GM20000 (cell line): ENCODE results near the gene CDHR3.

Experiments used
- DNase-seq: peaks from one replicate; pipeline ENCODE4 v3.0.0; 2012; ENCODE audit warnings: low spot score
- TF ChIP-seq, protein P1 (sequence below): IDR thresholded peaks from 2 replicates; pipeline ENCODE4 v1.5.1; 2012; ENCODE audit warnings: mild to moderate bottlenecking, control low read depth; ENCODE audit errors: extremely low read depth, missing control alignments

Gene CDHR3

DNA sequence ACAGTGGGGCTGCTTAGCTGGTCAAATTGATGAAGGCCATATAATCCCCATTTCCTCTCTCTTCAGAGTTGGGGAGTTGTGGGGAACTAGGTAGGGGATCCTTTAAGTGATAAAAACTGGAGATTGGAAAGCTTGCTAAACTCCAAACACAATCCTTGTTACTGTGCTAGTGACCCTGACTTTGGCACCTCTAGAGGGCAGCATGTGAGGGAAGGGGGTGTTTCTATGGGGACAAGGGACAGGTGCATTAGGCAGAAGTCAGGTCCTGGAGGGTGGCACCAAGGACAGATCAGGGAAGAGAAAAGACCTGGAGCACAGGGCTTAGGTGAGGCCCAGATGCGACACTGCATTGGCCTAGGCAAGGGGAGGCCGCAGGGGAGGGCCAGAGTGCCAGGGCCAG, 66.9 kb downstream of the CDHR3 start:
- TF ChIP-seq, protein P1, sequence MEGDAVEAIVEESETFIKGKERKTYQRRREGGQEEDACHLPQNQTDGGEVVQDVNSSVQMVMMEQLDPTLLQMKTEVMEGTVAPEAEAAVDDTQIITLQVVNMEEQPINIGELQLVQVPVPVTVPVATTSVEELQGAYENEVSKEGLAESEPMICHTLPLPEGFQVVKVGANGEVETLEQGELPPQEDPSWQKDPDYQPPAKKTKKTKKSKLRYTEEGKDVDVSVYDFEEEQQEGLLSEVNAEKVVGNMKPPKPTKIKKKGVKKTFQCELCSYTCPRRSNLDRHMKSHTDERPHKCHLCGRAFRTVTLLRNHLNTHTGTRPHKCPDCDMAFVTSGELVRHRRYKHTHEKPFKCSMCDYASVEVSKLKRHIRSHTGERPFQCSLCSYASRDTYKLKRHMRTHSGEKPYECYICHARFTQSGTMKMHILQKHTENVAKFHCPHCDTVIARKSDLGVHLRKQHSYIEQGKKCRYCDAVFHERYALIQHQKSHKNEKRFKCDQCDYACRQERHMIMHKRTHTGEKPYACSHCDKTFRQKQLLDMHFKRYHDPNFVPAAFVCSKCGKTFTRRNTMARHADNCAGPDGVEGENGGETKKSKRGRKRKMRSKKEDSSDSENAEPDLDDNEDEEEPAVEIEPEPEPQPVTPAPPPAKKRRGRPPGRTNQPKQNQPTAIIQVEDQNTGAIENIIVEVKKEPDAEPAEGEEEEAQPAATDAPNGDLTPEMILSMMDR, result no peak
- no peak for DNase-seq

DNA sequence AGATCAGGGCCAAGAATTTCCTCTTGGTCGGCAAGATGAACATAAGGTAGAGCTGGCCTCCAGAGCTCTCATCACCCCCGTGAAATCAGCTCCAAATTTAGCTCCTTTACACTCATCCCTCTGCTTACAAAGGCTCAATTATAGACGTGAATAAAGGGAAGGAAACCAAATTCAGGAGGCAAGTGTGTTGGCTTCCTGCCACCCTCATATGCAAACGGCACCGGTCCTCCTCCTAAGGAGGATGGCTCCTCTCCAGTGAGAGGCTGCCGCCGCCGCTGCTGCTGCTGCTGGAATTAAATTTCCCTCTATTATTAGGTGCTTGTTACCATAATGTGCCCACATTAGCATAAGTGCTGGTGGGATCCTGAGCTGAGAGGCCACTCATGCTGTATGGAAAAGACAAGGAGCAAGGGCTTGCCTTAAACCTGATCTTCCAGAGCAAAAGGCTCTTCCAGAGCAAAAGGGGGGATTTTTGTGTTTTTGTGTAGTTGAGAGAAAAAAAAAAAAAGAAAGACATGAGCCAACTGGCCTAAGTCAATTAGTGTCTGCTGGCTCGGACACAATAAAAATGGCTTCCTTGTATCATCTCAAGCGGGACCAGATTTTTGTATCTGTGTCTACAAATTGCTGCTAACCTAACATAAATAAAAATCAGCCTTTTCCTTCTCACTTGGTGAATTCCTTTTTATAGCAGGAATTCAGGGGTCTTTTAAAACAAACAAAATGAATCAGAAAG, 68.4 kb downstream of the CDHR3 start:
- DNase-seq, result no peak
- TF ChIP-seq, protein P1, result no peak

DNA sequence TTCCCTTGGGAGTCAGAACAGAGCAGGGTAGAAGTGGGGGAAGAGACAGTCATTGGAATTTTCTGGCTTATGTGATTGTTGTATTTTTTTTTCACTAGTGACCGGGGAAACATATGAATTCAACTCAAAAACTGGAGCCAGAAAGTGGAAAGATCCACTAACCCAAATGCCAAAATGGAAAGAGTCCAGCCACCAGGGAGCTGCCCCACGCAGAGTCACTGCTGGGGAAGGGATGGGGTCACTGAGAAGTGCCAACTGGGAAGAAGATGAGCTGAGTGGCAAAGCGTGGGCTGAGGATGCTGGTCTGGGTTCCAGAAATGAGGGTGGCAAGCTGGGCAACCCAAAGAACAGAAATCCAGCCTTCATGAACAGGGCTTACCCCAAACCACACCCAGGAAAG, 69.2 kb downstream of the CDHR3 start:
- TF ChIP-seq, protein P1, result no peak
- no peak for DNase-seq

GRCh38 chr7:106033735-106034134, 70.7 kb downstream of the CDHR3 start:
- no peak for DNase-seq
- TF ChIP-seq, protein P1, result no peak

DNA sequence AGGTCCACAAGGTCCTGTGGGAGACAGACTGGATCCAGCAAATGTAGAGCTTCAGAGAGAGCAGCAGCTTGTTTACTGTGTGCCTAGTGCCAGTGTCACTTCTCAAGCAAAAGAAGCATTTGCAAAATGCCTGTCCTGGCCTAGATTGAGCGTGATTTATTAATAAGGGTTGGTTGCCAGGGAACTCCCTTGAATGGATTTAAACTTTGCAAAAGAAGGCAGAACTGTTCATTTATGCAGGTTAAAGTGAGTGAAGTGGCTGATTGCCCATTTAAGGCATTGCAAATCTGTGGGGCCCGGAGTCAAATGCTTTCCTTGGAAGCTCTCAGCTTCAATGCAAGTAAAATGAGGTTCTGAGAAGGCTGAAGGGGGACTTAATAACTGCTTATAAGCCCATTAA, 71.3 kb downstream of the CDHR3 start:
- TF ChIP-seq, protein P1, result no peak
- no peak for DNase-seq

DNA sequence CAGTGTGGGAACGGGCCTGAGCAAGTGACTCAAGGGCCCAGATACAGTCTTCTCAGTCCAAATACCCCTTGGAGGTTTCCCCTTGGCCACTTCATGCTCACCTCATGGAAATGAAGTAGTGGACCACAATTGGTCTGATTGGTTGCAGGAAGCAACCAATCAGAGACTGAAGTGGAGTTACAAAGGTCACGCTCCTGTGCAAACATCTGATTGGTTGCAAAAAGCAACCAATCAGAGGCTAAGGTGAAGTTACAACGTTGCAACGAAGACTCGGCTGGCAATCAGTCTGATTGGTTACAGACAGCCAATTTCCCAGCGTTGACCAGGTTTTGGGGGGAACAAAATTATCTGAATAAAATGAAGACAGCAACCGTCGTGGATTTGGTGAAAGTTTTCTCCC, 72.5 kb downstream of the CDHR3 start:
- TF ChIP-seq, protein P1, result no peak

DNA sequence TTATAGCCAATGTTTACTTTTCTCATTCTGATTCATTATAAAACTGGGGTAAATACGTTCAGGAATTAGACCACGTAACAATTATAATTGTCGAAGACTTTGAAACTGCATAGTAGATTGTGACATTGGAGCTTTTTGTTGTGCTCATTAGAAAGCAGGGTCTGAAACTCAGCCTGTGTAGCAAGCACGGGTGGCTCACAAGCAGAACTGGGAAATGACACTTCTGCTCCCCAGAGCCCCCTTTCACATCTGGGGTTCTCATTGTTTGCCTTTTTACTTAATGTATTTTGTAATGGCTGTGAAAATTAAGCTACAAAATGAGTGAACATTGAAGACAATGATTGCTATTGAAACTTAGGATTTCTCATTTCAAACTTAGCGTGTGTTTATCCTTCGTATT, 72.9 kb downstream of the CDHR3 start:
- TF ChIP-seq, protein P1, result no peak
- no peak for DNase-seq

More for the DNA sequence above, 72.5 kb downstream of the CDHR3 start:
- DNase-seq, result no peak
